Measurements from ENCODE around the gene RDX. TPM values are rescaled to one million over a fixed set of nuclear protein-coding genes. Genes with fewer than 3 reads are reported as not detected.

Gene RDX
- total and polyA plus RNA-seq, 9 of the 15 experiments (the other 6 are each of a cell fraction or from before 2014, with no cell fraction given): 35.6 to 62.1 (median 54.3) TPM

GRCh38 chr11:110200836-110201235 is 95.6 kb downstream of the RDX start (continued):
- TF ChIP-seq HBP1 (CRISPR knock-in tag; IDR thresholded peaks at IDR 0.05) (no peak), SMARCC2 (IDR thresholded peaks at IDR 0.05; ENCODE audit: low read depth) (no peak), GATAD2A (IDR thresholded peaks at IDR 0.05) (no peak), ZNF232 (CRISPR knock-in tag; IDR thresholded peaks at IDR 0.05) (no peak), MBD1 (CRISPR knock-in tag; IDR thresholded peaks at IDR 0.05) (no peak), RERE (CRISPR knock-in tag; IDR thresholded peaks at IDR 0.05; ENCODE audit: borderline replicate concordance) (no peak), PTRF (tag; IDR thresholded peaks at IDR 0.05) (no peak), ZNF449 (CRISPR knock-in tag; IDR thresholded peaks at IDR 0.05) (no peak), BRD4 (IDR thresholded peaks at IDR 0.05) (no peak), PPARD (CRISPR knock-in tag; IDR thresholded peaks at IDR 0.05) (no peak), EWSR1 (IDR thresholded peaks at IDR 0.05; ENCODE audit: borderline replicate concordance, low read depth, partially characterized antibody) (no peak)

All from K562 (cell line).